HCT116 (cell line): ENCODE results near the gene TSPEAR. TPM values are rescaled to one million over a fixed set of nuclear protein-coding genes. Genes with fewer than 3 reads are reported as not detected.

Experiments
- ATAC-seq: fragments of 200-7000 bp; cut with Tn5 transposase; 2 replicates; pipeline ENCODE4 v1.9.1; 2020; ENCODE audit warnings: mild to moderate bottlenecking, moderate library complexity
- BruUV-seq: library from RNA; stranded (reverse); fragments of 400-500 nt; replicated peaks from 2 replicates; lab custom pipeline; 2021; lab: Mats Ljungman, UMichigan
- CTCF ChIA-PET: fragments of 300-600 bp; sonication (Branson Sonifier 250); formaldehyde crosslinking; loops from one replicate; lab custom pipeline; 2021; ENCODE audit warnings: antibody characterized with exemption; lab: Charles Lee
- POLR2A ChIA-PET: fragments of 300-600, 350-600 bp; sonication (Branson Sonifier 250); formaldehyde crosslinking; loops from one replicate; lab custom pipeline; 2021; ENCODE audit warnings: antibody characterized with exemption; lab: Charles Lee
- RAD21 ChIA-PET, 2 experiments: fragments of 300-600 bp; sonication (Branson Sonifier 250); formaldehyde crosslinking; loops; one replicate each; lab custom pipeline; 2023; ENCODE audit warnings: low total read pairs in 2 of 2; ENCODE audit not compliant: uncharacterized antibody in 2 of 2, unreplicated experiment in 2 of 2, low non-redundant PET in 1 of 2; lab: Charles Lee
- DNase-seq: peaks from one replicate; pipeline ENCODE4 v3.0.0-alpha.2; 2010; ENCODE audit warnings: low read depth, low spot score
- H2AFZ ChIP-seq: fragments of 200-600 bp; shearing (Covaris generic), sonication (generic); 2 replicates; pipeline ENCODE4 v1.6.1; 2017; ENCODE audit warnings: low read depth, mixed run types, mixed read lengths, antibody characterized with exemption, low read length; ENCODE audit not compliant: poor library complexity, severe bottlenecking
- H3K27ac ChIP-seq: 2 replicates; pipeline ENCODE4 v1.5.1; 2012; ENCODE audit warnings: low read depth, low read length
- H3K27me3 ChIP-seq: fragments of 200-600 bp; sonication (generic); 2 replicates; pipeline ENCODE4 v1.6.1; 2016; ENCODE audit warnings: mixed run types, low read length, mixed read lengths; ENCODE audit not compliant: insufficient read depth
- H3K36me3 ChIP-seq, 2 experiments: fragments of 200-500 bp in 1 of 2; fragments of 200-600 bp in 1 of 2; sonication (Bioruptor generic) in 1 of 2; sonication (generic) in 1 of 2; 2 replicates each; pipeline versions ENCODE4 v1.5.1 to v1.6.1; 2014 to 2016; ENCODE audit warnings: low read length in 2 of 2, inconsistent platforms in 1 of 2, mixed read lengths in 1 of 2, mixed run types in 1 of 2; ENCODE audit not compliant: insufficient read depth in 2 of 2, control insufficient read depth in 1 of 2
- H3K4me1 ChIP-seq, 2 experiments: fragments of 200-600 bp in 1 of 2; sonication (generic) in 1 of 2; 2 replicates each; pipeline versions ENCODE4 v1.5.1 to v1.6.1; 2012 to 2017; ENCODE audit warnings: low read length in 2 of 2, inconsistent platforms in 1 of 2, mild to moderate bottlenecking in 1 of 2, mixed read lengths in 1 of 2, mixed run types in 1 of 2, moderate library complexity in 1 of 2; ENCODE audit not compliant: insufficient read depth in 2 of 2, control insufficient read depth in 1 of 2
- H3K4me2 ChIP-seq: fragments of 200-600 bp; sonication (generic); 2 replicates; pipeline ENCODE4 v1.6.1; 2017; ENCODE audit warnings: mixed run types, low read length, mixed read lengths
- H3K4me3 ChIP-seq, 2 experiments: fragments of 200-600 bp in 1 of 2; sonication (generic) in 1 of 2; replicated peaks in 1 of 2; 2 replicates each; pipeline ENCODE4 v1.5.1; 2011 to 2016; ENCODE audit warnings: low read length in 2 of 2, control low read depth in 1 of 2, low read depth in 1 of 2, mild to moderate bottlenecking in 1 of 2, mixed read lengths in 1 of 2, mixed run types in 1 of 2
- H3K79me2 ChIP-seq: fragments of 200-600 bp; sonication (generic); 2 replicates; pipeline ENCODE4 v1.6.1; 2017; ENCODE audit warnings: mild to moderate bottlenecking, mixed run types, low read length, moderate library complexity, mixed read lengths; ENCODE audit not compliant: insufficient read depth
- H3K9ac ChIP-seq: fragments of 200-600 bp; sonication (generic); 2 replicates; pipeline ENCODE4 v1.6.1; 2016; ENCODE audit warnings: low read length, mixed read lengths
- H3K9me2 ChIP-seq: fragments of 200-600 bp; sonication (generic), shearing (Covaris generic); 2 replicates; pipeline ENCODE4 v1.6.1; 2017; ENCODE audit warnings: mixed run types, mild to moderate bottlenecking, moderate library complexity; ENCODE audit not compliant: insufficient read depth
- H3K9me3 ChIP-seq, 2 experiments: fragments of 200-500 bp in 1 of 2; fragments of 200-600 bp in 1 of 2; sonication (Bioruptor generic) in 1 of 2; sonication (generic) in 1 of 2; 2 replicates each; pipeline ENCODE4 v1.6.1; 2014 to 2017; ENCODE audit warnings: low read length in 2 of 2, mixed read lengths in 2 of 2, inconsistent platforms in 1 of 2, low read depth in 1 of 2, mild to moderate bottlenecking in 1 of 2, mixed run types in 1 of 2, moderate library complexity in 1 of 2; ENCODE audit not compliant: control insufficient read depth in 1 of 2, insufficient read depth in 1 of 2
- H4K20me1 ChIP-seq: fragments of 200-600 bp; sonication (generic), shearing (Covaris generic); 2 replicates; pipeline ENCODE4 v1.6.1; 2017; ENCODE audit warnings: mixed run types, mild to moderate bottlenecking, moderate library complexity; ENCODE audit not compliant: insufficient read depth
- EGR1 ChIP-seq: IDR thresholded peaks from 2 replicates; pipeline ENCODE4 v1.6.1; 2012; ENCODE audit warnings: low read depth
- FOSL1 ChIP-seq: IDR thresholded peaks from 2 replicates; pipeline ENCODE4 v1.6.1; 2012; ENCODE audit warnings: low read depth
- RAD21 ChIP-seq: IDR thresholded peaks from 2 replicates; pipeline ENCODE4 v1.6.1; 2012; ENCODE audit warnings: low read depth, mild to moderate bottlenecking
- SP1 ChIP-seq: IDR thresholded peaks from 2 replicates; pipeline ENCODE4 v1.6.1; 2012; ENCODE audit warnings: low read depth
- ZBTB33 ChIP-seq: IDR thresholded peaks from 2 replicates; pipeline ENCODE4 v1.6.1; 2011; ENCODE audit warnings: mild to moderate bottlenecking, low read length, moderate library complexity; ENCODE audit not compliant: insufficient replicate concordance; ENCODE audit errors: extremely low read depth
- ZFX ChIP-seq: fragments of 450-650 bp; IDR thresholded peaks from 2 replicates; pipeline ENCODE4 v1.6.1; 2017
- ZNF274 ChIP-seq: fragments of 200-500 bp; sonication (Bioruptor generic); IDR thresholded peaks from 2 replicates; pipeline ENCODE4 v1.6.1; 2014; ENCODE audit warnings: mild to moderate bottlenecking, low read depth, low read length, inconsistent platforms
- intact Hi-C: fragments of 100-400 bp; cut with micrococcal nuclease; formaldehyde crosslinking; loops from 2 replicates; pipeline ENCODE4 v1.10.0; 2022
- total RNA-seq: library from RNA; stranded (reverse); gene quantifications from one replicate; pipeline ENCODE4 v1.2.1, GENCODE V29; 2021; ENCODE audit not compliant: unreplicated experiment
- TF ChIP-seq, protein P1 (sequence below): IDR thresholded peaks from 2 replicates; pipeline ENCODE4 v1.6.1; 2012; ENCODE audit warnings: low read depth
- TF ChIP-seq, protein P2 (sequence below), 3 experiments: fragments of 200-600 bp in 1 of 3; sonication (generic) in 1 of 3; IDR thresholded peaks in 2 of 3; conservative IDR thresholded peaks in 1 of 3; 2 replicates each; pipeline ENCODE4 v1.5.1; 2012 to 2017; ENCODE audit warnings: low read depth in 2 of 3, low read length in 2 of 3, antibody characterized with exemption in 1 of 3, borderline replicate concordance in 1 of 3, control low read depth in 1 of 3, mild to moderate bottlenecking in 1 of 3, mixed read lengths in 1 of 3, mixed run types in 1 of 3, moderate library complexity in 1 of 3; ENCODE audit not compliant: insufficient read depth in 1 of 3
- TF ChIP-seq, protein P3 (sequence below): IDR thresholded peaks from 2 replicates; pipeline ENCODE4 v1.6.1; 2012

Gene TSPEAR
- total RNA-seq, 1 experiment from 2014 or later: not detected

DNA sequence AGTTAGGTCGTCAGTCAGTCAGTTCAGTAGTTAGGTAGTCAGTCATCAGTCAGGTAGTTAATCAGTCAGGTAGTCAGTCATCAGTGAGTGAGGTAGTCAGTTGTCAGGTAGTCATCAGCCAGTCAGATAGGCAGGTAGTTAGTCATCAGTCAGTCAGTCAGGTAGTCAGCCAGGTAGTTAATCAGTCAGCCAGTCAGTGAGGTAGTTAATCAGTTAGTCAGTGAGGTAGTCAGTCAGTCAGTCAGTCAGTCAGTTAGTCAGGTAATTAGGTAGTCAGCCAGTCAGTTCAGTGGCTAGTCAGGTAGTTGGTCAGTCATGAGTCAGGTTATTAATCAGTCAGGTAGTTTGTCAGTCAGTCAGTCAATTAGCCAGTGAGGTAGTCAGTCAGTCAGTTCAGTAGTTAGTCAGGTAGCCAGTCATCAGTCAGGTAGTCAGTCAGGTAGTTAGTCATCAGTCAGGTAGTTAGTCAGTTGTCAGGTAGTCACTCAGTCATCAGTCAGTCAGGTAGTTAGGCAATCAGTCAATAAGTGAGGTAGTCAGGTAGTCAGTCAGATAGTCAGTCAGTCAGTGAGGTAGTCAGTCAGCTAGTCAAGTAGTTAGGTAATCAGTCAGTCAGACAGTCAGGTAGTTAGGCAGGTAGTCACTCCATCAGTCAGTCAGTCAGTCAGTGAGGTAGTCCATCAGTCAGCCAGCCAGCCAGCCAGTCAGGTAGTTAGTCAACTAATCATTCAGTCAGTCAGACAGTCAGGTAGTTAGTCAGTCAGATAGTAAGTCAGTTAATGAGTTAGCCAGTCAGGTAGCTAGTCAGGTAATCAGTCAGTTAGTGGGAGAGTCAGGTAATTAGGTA lies 187.6 kb downstream of the TSPEAR start (continued):
- TF ChIP-seq, protein P1, sequence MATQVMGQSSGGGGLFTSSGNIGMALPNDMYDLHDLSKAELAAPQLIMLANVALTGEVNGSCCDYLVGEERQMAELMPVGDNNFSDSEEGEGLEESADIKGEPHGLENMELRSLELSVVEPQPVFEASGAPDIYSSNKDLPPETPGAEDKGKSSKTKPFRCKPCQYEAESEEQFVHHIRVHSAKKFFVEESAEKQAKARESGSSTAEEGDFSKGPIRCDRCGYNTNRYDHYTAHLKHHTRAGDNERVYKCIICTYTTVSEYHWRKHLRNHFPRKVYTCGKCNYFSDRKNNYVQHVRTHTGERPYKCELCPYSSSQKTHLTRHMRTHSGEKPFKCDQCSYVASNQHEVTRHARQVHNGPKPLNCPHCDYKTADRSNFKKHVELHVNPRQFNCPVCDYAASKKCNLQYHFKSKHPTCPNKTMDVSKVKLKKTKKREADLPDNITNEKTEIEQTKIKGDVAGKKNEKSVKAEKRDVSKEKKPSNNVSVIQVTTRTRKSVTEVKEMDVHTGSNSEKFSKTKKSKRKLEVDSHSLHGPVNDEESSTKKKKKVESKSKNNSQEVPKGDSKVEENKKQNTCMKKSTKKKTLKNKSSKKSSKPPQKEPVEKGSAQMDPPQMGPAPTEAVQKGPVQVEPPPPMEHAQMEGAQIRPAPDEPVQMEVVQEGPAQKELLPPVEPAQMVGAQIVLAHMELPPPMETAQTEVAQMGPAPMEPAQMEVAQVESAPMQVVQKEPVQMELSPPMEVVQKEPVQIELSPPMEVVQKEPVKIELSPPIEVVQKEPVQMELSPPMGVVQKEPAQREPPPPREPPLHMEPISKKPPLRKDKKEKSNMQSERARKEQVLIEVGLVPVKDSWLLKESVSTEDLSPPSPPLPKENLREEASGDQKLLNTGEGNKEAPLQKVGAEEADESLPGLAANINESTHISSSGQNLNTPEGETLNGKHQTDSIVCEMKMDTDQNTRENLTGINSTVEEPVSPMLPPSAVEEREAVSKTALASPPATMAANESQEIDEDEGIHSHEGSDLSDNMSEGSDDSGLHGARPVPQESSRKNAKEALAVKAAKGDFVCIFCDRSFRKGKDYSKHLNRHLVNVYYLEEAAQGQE: no peak
- TF ChIP-seq ZBTB33 (no peak), FOSL1 (no peak), RAD21 (no peak)

- Histone ChIP-seq H3K36me3 (no peaks in the 10 kb centered on the region), H3K27ac (no peak overlapping the region), H3K9me3 (peaks cover 4 to 17% of the 10 kb centered on the region in 2 experiments; a peak in 1 of 4 replicates), H3K9me2 (no peaks in the 10 kb centered on the region), H3K27me3 (no peaks in the 10 kb centered on the region), H3K4me3 (no peak overlapping the region), H2AFZ (no peak overlapping the region), H3K4me2 (no peak overlapping the region), H4K20me1 (no peaks in the 10 kb centered on the region), H3K4me1 (peaks cover 0 to 7% of the 10 kb centered on the region in 2 experiments; a peak in 1 of 4 replicates), H3K9ac (no peak overlapping the region), H3K79me2 (peaks cover 10% of the 10 kb centered on the region; the same call in 1 of the 2 replicates)
- DNase-seq: no peak
- no peak for ATAC-seq
- TF ChIP-seq, protein P2, sequence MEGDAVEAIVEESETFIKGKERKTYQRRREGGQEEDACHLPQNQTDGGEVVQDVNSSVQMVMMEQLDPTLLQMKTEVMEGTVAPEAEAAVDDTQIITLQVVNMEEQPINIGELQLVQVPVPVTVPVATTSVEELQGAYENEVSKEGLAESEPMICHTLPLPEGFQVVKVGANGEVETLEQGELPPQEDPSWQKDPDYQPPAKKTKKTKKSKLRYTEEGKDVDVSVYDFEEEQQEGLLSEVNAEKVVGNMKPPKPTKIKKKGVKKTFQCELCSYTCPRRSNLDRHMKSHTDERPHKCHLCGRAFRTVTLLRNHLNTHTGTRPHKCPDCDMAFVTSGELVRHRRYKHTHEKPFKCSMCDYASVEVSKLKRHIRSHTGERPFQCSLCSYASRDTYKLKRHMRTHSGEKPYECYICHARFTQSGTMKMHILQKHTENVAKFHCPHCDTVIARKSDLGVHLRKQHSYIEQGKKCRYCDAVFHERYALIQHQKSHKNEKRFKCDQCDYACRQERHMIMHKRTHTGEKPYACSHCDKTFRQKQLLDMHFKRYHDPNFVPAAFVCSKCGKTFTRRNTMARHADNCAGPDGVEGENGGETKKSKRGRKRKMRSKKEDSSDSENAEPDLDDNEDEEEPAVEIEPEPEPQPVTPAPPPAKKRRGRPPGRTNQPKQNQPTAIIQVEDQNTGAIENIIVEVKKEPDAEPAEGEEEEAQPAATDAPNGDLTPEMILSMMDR (IDR thresholded peaks at IDR 0.05 in 2 of 3, conservative IDR thresholded peaks at IDR 0.05 in 1 of 3; ENCODE audit: borderline replicate concordance in 1 of 3, insufficient read depth in 1 of 3, low read depth in 2 of 3, low read length in 2 of 3): no peak
- no peak for TF ChIP-seq ZFX
- TF ChIP-seq SP1: no peak
- no peak for TF ChIP-seq RAD21
- TF ChIP-seq FOSL1: no peak
- TF ChIP-seq EGR1: no peak
- TF ChIP-seq ZNF274: no peak
- TF ChIP-seq, protein P3, sequence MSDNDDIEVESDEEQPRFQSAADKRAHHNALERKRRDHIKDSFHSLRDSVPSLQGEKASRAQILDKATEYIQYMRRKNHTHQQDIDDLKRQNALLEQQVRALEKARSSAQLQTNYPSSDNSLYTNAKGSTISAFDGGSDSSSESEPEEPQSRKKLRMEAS: no peak
- POLR2A ChIA-PET: no interaction called here
- BruUV-seq: no TSS peak
- RAD21 ChIA-PET: no interaction called here
- intact Hi-C loops: no loop called here
- CTCF ChIA-PET: no interaction called here
These were observed 188.6 kb downstream of the TSPEAR start for GRCh38 chr21:44522753-44523204.
